G401.6 (cell line): ENCODE measurements around the gene ADGB.
"Not testable (repeated sequence)": the region's sequence is repeated elsewhere in the genome, so short reads cannot be mapped to it uniquely, and the experiment has no call there.

Source experiments
- FAIRE-seq: peaks from 2 replicates; lab custom pipeline; 2012; peaks lifted over from hg19 to GRCh38; lab: Jason Lieb, UNC

ADGB gene

GRCh38 chr6:146768722-146769121 lies 169.9 kb downstream of the ADGB start:
- FAIRE-seq: no peak

GRCh38 chr6:146770275-146770964 lies 171.6 kb downstream of the ADGB start:
- no peak for FAIRE-seq

- FAIRE-seq: no peak
Observed at GRCh38 chr6:146770965-146771735, 172.4 kb downstream of the ADGB start.

- peak; percentile 62 for FAIRE-seq
Observed at GRCh38 chr6:146775220-146775619, 176.4 kb downstream of the ADGB start.

GRCh38 chr6:146781836-146782235 lies 183.1 kb downstream of the ADGB start:
- FAIRE-seq: no peak

GRCh38 chr6:146785001-146785585 lies 186.3 kb downstream of the ADGB start:
- peak; percentile 62 for FAIRE-seq

- FAIRE-seq: no peak
Observed at GRCh38 chr6:146787876-146788508, 189.2 kb downstream of the ADGB start.

GRCh38 chr6:146790561-146791091 lies 191.9 kb downstream of the ADGB start:
- no peak for FAIRE-seq

GRCh38 chr6:146791930-146792329 lies 193.2 kb downstream of the ADGB start:
- no peak for FAIRE-seq

- not testable (repeated sequence) for FAIRE-seq
Observed at GRCh38 chr6:146793218-146793617, 194.4 kb downstream of the ADGB start.

GRCh38 chr6:146795479-146796133 lies 196.8 kb downstream of the ADGB start:
- FAIRE-seq: no peak

GRCh38 chr6:146803167-146803566 lies 204.4 kb downstream of the ADGB start:
- FAIRE-seq: not testable (repeated sequence)

- FAIRE-seq: no peak
Observed at GRCh38 chr6:146803601-146804000, 204.8 kb downstream of the ADGB start.

- FAIRE-seq: no peak
Observed at GRCh38 chr6:146805546-146806325, 207.0 kb downstream of the ADGB start.

GRCh38 chr6:146809014-146809413 lies 210.2 kb downstream of the ADGB start:
- not testable (repeated sequence) for FAIRE-seq

- not testable (repeated sequence) for FAIRE-seq
Observed at GRCh38 chr6:146812811-146813321, 214.1 kb downstream of the ADGB start.

GRCh38 chr6:146813554-146813953 lies 214.8 kb downstream of the ADGB start:
- no peak for FAIRE-seq

GRCh38 chr6:146814148-146814750 lies 215.5 kb downstream of the ADGB start:
- no peak for FAIRE-seq

- FAIRE-seq: not testable (repeated sequence)
Observed at GRCh38 chr6:146815511-146816462, 217.0 kb downstream of the ADGB start.
